Common myeloid progenitor, CD34-positive (primary cell): ENCODE results near the gene SHMT2.
A peak's percentile ranks its signal among the peaks of the same experiment; 100 is the strongest.

Experiments used
- CTCF ChIA-PET: fragments of 350-600 bp; sonication (Branson Sonifier 250); formaldehyde crosslinking; loops from one replicate; lab custom pipeline; 2021; ENCODE audit warnings: antibody characterized with exemption; lab: Charles Lee
- POLR2A ChIA-PET: fragments of 350-600 bp; sonication (Branson Sonifier 250); formaldehyde crosslinking; loops from one replicate; lab custom pipeline; 2021; ENCODE audit warnings: antibody characterized with exemption; lab: Charles Lee
- DNase-seq, 3 donors: peaks; one replicate each; pipeline versions ENCODE4 v3.0.0 to v3.0.0-alpha.2; 2013
- H3K27ac ChIP-seq, 2 experiments: 1 replicate in 1 of 2; 2 replicates in 1 of 2; pipeline ENCODE4 v1.7.0; 2013; ENCODE audit warnings: inconsistent platforms in 2 of 2, low read length in 2 of 2, mild to moderate bottlenecking in 2 of 2, low read depth in 1 of 2, moderate library complexity in 1 of 2; ENCODE audit not compliant: severe bottlenecking in 2 of 2, insufficient read depth in 1 of 2, poor library complexity in 1 of 2
- H3K27me3 ChIP-seq, 5 experiments: replicated peaks in 2 of 5; 1 replicate in 3 of 5; 2 replicates in 2 of 5; pipeline versions ENCODE4 v1.6.1 to v1.7.0; 2013; ENCODE audit warnings: low read length in 4 of 5, mild to moderate bottlenecking in 2 of 5, moderate library complexity in 2 of 5, inconsistent platforms in 1 of 5; ENCODE audit not compliant: insufficient read depth in 5 of 5, control insufficient read depth in 4 of 5
- H3K36me3 ChIP-seq, 4 experiments: 1 replicate in 2 of 4; 2 replicates in 2 of 4; pipeline versions ENCODE4 v1.6.1 to v1.7.0; 2013; ENCODE audit warnings: low read length in 3 of 4, control low read depth in 1 of 4, mild to moderate bottlenecking in 1 of 4; ENCODE audit not compliant: control insufficient read depth in 4 of 4, insufficient read depth in 4 of 4
- H3K4me1 ChIP-seq, 4 experiments: 1 replicate in 3 of 4; 2 replicates in 1 of 4; pipeline versions ENCODE4 v1.6.1 to v1.7.1; 2013; ENCODE audit warnings: low read length in 3 of 4, mild to moderate bottlenecking in 3 of 4, control low read depth in 1 of 4, inconsistent platforms in 1 of 4, moderate library complexity in 1 of 4; ENCODE audit not compliant: control insufficient read depth in 4 of 4, insufficient read depth in 4 of 4; ENCODE audit errors: control extremely low read depth in 1 of 4
- H3K4me3 ChIP-seq, 7 experiments: 1 replicate in 4 of 7; 2 replicates in 3 of 7; pipeline versions ENCODE4 v1.5.1 to v1.7.0; 2013; ENCODE audit warnings: mild to moderate bottlenecking in 7 of 7, low read length in 6 of 7, moderate library complexity in 6 of 7, inconsistent platforms in 2 of 7, low read depth in 2 of 7, control low read depth in 1 of 7; ENCODE audit not compliant: insufficient read depth in 4 of 7, control insufficient read depth in 1 of 7; ENCODE audit errors: extremely low read depth in 1 of 7
- H3K9me3 ChIP-seq, 5 experiments: 1 replicate in 4 of 5; 2 replicates in 1 of 5; pipeline versions ENCODE4 v1.6.1 to v1.7.1; 2013; ENCODE audit warnings: low read length in 4 of 5, mild to moderate bottlenecking in 2 of 5, inconsistent platforms in 1 of 5, low read depth in 1 of 5, moderate library complexity in 1 of 5; ENCODE audit not compliant: control insufficient read depth in 4 of 5, insufficient read depth in 2 of 5; ENCODE audit errors: control extremely low read depth in 1 of 5
- WGBS: methylation state at CpG from one replicate; pipeline ENCODE4 v1.1.5; 2013; ENCODE audit not compliant: insufficient coverage; 5-methylcytosine and 5-hydroxymethylcytosine counted together

The SHMT2 gene

GRCh38 chr12:57183939-57184725 is 45.4 kb upstream of the SHMT2 start:
- 98% methylated on average over 19 of the region's 22 CpGs for WGBS
- POLR2A ChIA-PET: interaction anchor here (1.3 kb wide), 1 partner anchor 57 kb away, joined by 3 read pairs; no protein-coding TSS in a partner anchor
- CTCF ChIA-PET: interaction anchor here (0.6 to 18.6 kb wide), 12 partner anchors 8 to 431 kb away, joined by 3 to 350 read pairs (median 4); partner anchors contain the start of genes LRP1 and STAT6

GRCh38 chr12:57185403-57185802 is 44.1 kb upstream of the SHMT2 start:
- H3K4me1 ChIP-seq: peaks cover 0 to 7% (median 3%) of the 10 kb centered on the region in 4 experiments
- DNase-seq: no peak
- CTCF ChIA-PET: interaction anchor here (1.0 to 18.6 kb wide), 6 partner anchors 10 to 177 kb away, joined by 5 to 350 read pairs (median 22); partner anchors contain the start of gene LRP1
- no peak overlapping the region for H3K4me3 ChIP-seq
- H3K27me3 ChIP-seq: peaks cover 0 to 3% (median 0%) of the 10 kb centered on the region in 5 experiments
- no peaks in the 10 kb centered on the region for H3K36me3 ChIP-seq
- WGBS: 96% methylated on average over 25 of the region's 25 CpGs
- H3K27ac ChIP-seq: no peak overlapping the region
- no peaks in the 10 kb centered on the region for H3K9me3 ChIP-seq
- POLR2A ChIA-PET: no interaction called here

More at GRCh38 chr12:57183939-57184725, 45.4 kb upstream of the SHMT2 start:
- no peak overlapping the region for H3K27ac ChIP-seq
- H3K4me3 ChIP-seq: no peak overlapping the region
- H3K27me3 ChIP-seq: peaks cover 0 to 3% (median 0%) of the 10 kb centered on the region in 5 experiments
- H3K4me1 ChIP-seq: no peaks in the 10 kb centered on the region
- DNase-seq: no peak
- no peaks in the 10 kb centered on the region for H3K36me3 ChIP-seq
- H3K9me3 ChIP-seq: no peaks in the 10 kb centered on the region

- Histone ChIP-seq H3K27ac (no peak overlapping the region), H3K4me1 (peaks cover 0 to 7% (median 4%) of the 10 kb centered on the region in 4 experiments), H3K4me3 (no peak overlapping the region), H3K27me3 (peaks cover 0 to 3% (median 0%) of the 10 kb centered on the region in 5 experiments), H3K36me3 (no peaks in the 10 kb centered on the region), H3K9me3 (no peaks in the 10 kb centered on the region)
- WGBS: 89% methylated on average over 12 of the region's 12 CpGs
- DNase-seq: no peak
- CTCF ChIA-PET: interaction anchor here (0.7 to 18.6 kb wide), 9 partner anchors 11 to 178 kb away, joined by 3 to 350 read pairs (median 6); partner anchors contain the start of genes LRP1 and STAT6
- POLR2A ChIA-PET: interaction anchor here (0.6 kb wide), 1 partner anchor 249 kb away, joined by 3 read pairs; no protein-coding TSS in a partner anchor
Observed at GRCh38 chr12:57185906-57186508, 43.5 kb upstream of the SHMT2 start.

- DNase-seq: no peak
- Histone ChIP-seq H3K27ac (no peak overlapping the region), H3K36me3 (no peaks in the 10 kb centered on the region), H3K4me1 (peaks cover 0 to 7% (median 4%) of the 10 kb centered on the region in 4 experiments), H3K9me3 (no peaks in the 10 kb centered on the region), H3K4me3 (no peak overlapping the region), H3K27me3 (no peaks in the 10 kb centered on the region)
- WGBS: 92% methylated on average over 19 of the region's 21 CpGs
- CTCF ChIA-PET: interaction anchor here (0.9 to 18.6 kb wide), 10 partner anchors 10 to 179 kb away, joined by 3 to 350 read pairs (median 6); partner anchors contain the start of genes LRP1 and STAT6
- POLR2A ChIA-PET: no interaction called here
Observed at GRCh38 chr12:57187222-57188089, 42.1 kb upstream of the SHMT2 start.

- no peaks in the 10 kb centered on the region for H3K27me3 ChIP-seq
- no peak overlapping the region for H3K4me3 ChIP-seq
- no peak for DNase-seq
- no peaks in the 10 kb centered on the region for H3K36me3 ChIP-seq
- 97% methylated on average over 6 of the region's 8 CpGs for WGBS
- ChIA-PET CTCF (interaction anchor here (0.8 to 18.6 kb wide), 7 partner anchors 10 to 180 kb away, joined by 3 to 350 read pairs (median 3); partner anchors contain the start of gene LRP1), POLR2A (no interaction called here)
- no peak overlapping the region for H3K27ac ChIP-seq
- H3K9me3 ChIP-seq: no peaks in the 10 kb centered on the region
- peaks cover 0 to 7% (median 4%) of the 10 kb centered on the region in 4 experiments for H3K4me1 ChIP-seq
Observed at GRCh38 chr12:57188090-57188425, 41.5 kb upstream of the SHMT2 start.

- Histone ChIP-seq H3K4me3 (no peak overlapping the region), H3K27me3 (no peaks in the 10 kb centered on the region), H3K4me1 (peaks cover 0 to 7% (median 4%) of the 10 kb centered on the region in 4 experiments), H3K9me3 (no peaks in the 10 kb centered on the region), H3K36me3 (no peaks in the 10 kb centered on the region), H3K27ac (no peak overlapping the region)
- WGBS: 66% methylated on average over 4 of the region's 6 CpGs
- ChIA-PET CTCF (interaction anchor here (0.9 to 18.6 kb wide), 4 partner anchors 15 to 125 kb away, joined by 3 to 350 read pairs (median 94); partner anchors contain the start of gene LRP1), POLR2A (no interaction called here)
- DNase-seq: peak; percentile 16 to 43 (median 38)
Observed at GRCh38 chr12:57190037-57190436, 39.5 kb upstream of the SHMT2 start.
